HEK293 (cell line): ENCODE results near the gene ZNF519.

Experiments used
- CTCF ChIA-PET: fragments of 350-600 bp; formaldehyde crosslinking; extraction: SDS; loops from one replicate; lab custom pipeline; 2021; ENCODE audit warnings: antibody characterized with exemption; lab: Yijun Ruan, JAX
- POLR2A ChIA-PET: fragments of 300-600 bp; formaldehyde crosslinking; extraction: SDS; loops from one replicate; lab custom pipeline; 2020; ENCODE audit warnings: antibody characterized with exemption, inconsistent platforms; lab: Yijun Ruan, JAX
- H3K27ac ChIP-seq: fragments of 200-500 bp; sonication (Bioruptor generic); 2 replicates; pipeline ENCODE4 v1.5.1; 2014; ENCODE audit warnings: low read depth, low read length, control low read depth, inconsistent platforms; ENCODE audit errors: extremely low read depth
- H3K36me3 ChIP-seq, 2 experiments: fragments of 200-500 bp in 1 of 2; sonication (Bioruptor generic) in 1 of 2; 1 replicate in 1 of 2; 2 replicates in 1 of 2; pipeline ENCODE4 v1.5.1; 2014 to 2017; ENCODE audit warnings: inconsistent platforms in 2 of 2, low read length in 2 of 2; ENCODE audit not compliant: control insufficient read depth in 2 of 2, insufficient read depth in 1 of 2
- H3K4me1 ChIP-seq: fragments of 200-500 bp; sonication (Bioruptor generic); 2 replicates; pipeline ENCODE4 v1.5.1; 2014; ENCODE audit warnings: mild to moderate bottlenecking, low read length, inconsistent platforms; ENCODE audit not compliant: control insufficient read depth, insufficient read depth
- H3K4me3 ChIP-seq: 2 replicates; pipeline ENCODE4 v1.5.1; 2011; ENCODE audit warnings: low read depth, mild to moderate bottlenecking, control low read depth, low read length, moderate library complexity
- H3K9me3 ChIP-seq: fragments of 200-500 bp; sonication (Bioruptor generic); 2 replicates; pipeline ENCODE4 v1.5.1; 2014; ENCODE audit warnings: low read depth, low read length, inconsistent platforms; ENCODE audit not compliant: control insufficient read depth, insufficient read depth
- SP7 ChIP-seq: fragments of 450-650 bp; formaldehyde crosslinking; IDR thresholded peaks from 2 replicates; pipeline ENCODE4 v1.5.1; 2016; ENCODE audit warnings: missing biosample characterization, missing genetic modification characterization
- ZNF324 ChIP-seq: fragments of 450-650 bp; formaldehyde crosslinking; IDR thresholded peaks from 2 replicates; pipeline ENCODE4 v1.5.1; 2016; ENCODE audit warnings: missing biosample characterization, missing genetic modification characterization
- ZNF513 ChIP-seq: fragments of 450-650 bp; IDR thresholded peaks from 2 replicates; pipeline ENCODE4 v1.5.1; 2018; ENCODE audit warnings: missing biosample characterization, missing genetic modification characterization
- ZNF560 ChIP-seq: fragments of 450-650 bp; formaldehyde crosslinking; IDR thresholded peaks from 2 replicates; pipeline ENCODE4 v1.5.1; 2017; ENCODE audit warnings: missing biosample characterization, missing genetic modification characterization, borderline replicate concordance
- ZNF623 ChIP-seq: fragments of 450-650 bp; formaldehyde crosslinking; IDR thresholded peaks from 2 replicates; pipeline ENCODE4 v1.5.1; 2016; ENCODE audit warnings: missing biosample characterization, missing genetic modification characterization
- ZNF664 ChIP-seq: fragments of 450-650 bp; formaldehyde crosslinking; IDR thresholded peaks from 2 replicates; pipeline ENCODE4 v1.5.1; 2016; ENCODE audit warnings: missing biosample characterization, missing genetic modification characterization
- ZNF701 ChIP-seq: fragments of 450-650 bp; formaldehyde crosslinking; IDR thresholded peaks from 2 replicates; pipeline ENCODE4 v1.5.1; 2016; ENCODE audit warnings: missing biosample characterization, missing genetic modification characterization
- ZNF837 ChIP-seq: fragments of 450-650 bp; formaldehyde crosslinking; IDR thresholded peaks from 2 replicates; pipeline ENCODE4 v1.5.1; 2016; ENCODE audit warnings: missing biosample characterization, missing genetic modification characterization
- TF ChIP-seq, protein P1 (sequence below): fragments of 450-650 bp; formaldehyde crosslinking; IDR thresholded peaks from 2 replicates; pipeline ENCODE4 v1.5.1; 2017; ENCODE audit warnings: missing biosample characterization, missing genetic modification characterization
- TF ChIP-seq, protein P2 (sequence below): fragments of 450-650 bp; formaldehyde crosslinking; IDR thresholded peaks from 2 replicates; pipeline ENCODE4 v1.5.1; 2017; ENCODE audit warnings: missing biosample characterization, missing genetic modification characterization
- TF ChIP-seq, protein P3 (sequence below): fragments of 450-650 bp; IDR thresholded peaks from 2 replicates; pipeline ENCODE4 v1.5.1; 2018; ENCODE audit warnings: missing biosample characterization, mild to moderate bottlenecking, missing genetic modification characterization
- TF ChIP-seq, protein P4 (sequence below): fragments of 450-650 bp; formaldehyde crosslinking; IDR thresholded peaks from 2 replicates; pipeline ENCODE4 v1.5.1; 2016; ENCODE audit warnings: missing biosample characterization, missing genetic modification characterization

ZNF519 gene

GRCh38 chr18:14100503-14101286 is 31.5 kb downstream of the ZNF519 start (continued):
- TF ChIP-seq ZNF513 (tag by site-specific recombination), result no peak
- TF ChIP-seq, protein P1, sequence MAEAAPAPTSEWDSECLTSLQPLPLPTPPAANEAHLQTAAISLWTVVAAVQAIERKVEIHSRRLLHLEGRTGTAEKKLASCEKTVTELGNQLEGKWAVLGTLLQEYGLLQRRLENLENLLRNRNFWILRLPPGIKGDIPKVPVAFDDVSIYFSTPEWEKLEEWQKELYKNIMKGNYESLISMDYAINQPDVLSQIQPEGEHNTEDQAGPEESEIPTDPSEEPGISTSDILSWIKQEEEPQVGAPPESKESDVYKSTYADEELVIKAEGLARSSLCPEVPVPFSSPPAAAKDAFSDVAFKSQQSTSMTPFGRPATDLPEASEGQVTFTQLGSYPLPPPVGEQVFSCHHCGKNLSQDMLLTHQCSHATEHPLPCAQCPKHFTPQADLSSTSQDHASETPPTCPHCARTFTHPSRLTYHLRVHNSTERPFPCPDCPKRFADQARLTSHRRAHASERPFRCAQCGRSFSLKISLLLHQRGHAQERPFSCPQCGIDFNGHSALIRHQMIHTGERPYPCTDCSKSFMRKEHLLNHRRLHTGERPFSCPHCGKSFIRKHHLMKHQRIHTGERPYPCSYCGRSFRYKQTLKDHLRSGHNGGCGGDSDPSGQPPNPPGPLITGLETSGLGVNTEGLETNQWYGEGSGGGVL (tag by site-specific recombination), result no peak
- no peak for TF ChIP-seq ZNF324
- TF ChIP-seq ZNF560 (tag by site-specific recombination), result no peak

- ChIA-PET CTCF (no interaction called here), POLR2A (no interaction called here)
- Histone ChIP-seq H3K9me3 (no peaks in the 10 kb centered on the region; the same call in 1 of the 2 replicates), H3K27ac (no peak overlapping the region), H3K36me3 (peaks cover 4 to 21% of the 10 kb centered on the region in 2 experiments), H3K4me1 (no peaks in the 10 kb centered on the region), H3K4me3 (no peak overlapping the region)
- TF ChIP-seq ZNF623 (no peak), ZNF664 (no peak)
- TF ChIP-seq, protein P2, sequence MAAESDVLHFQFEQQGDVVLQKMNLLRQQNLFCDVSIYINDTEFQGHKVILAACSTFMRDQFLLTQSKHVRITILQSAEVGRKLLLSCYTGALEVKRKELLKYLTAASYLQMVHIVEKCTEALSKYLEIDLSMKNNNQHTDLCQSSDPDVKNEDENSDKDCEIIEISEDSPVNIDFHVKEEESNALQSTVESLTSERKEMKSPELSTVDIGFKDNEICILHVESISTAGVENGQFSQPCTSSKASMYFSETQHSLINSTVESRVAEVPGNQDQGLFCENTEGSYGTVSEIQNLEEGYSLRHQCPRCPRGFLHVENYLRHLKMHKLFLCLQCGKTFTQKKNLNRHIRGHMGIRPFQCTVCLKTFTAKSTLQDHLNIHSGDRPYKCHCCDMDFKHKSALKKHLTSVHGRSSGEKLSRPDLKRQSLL (tag by site-specific recombination), result no peak
- TF ChIP-seq, protein P3, sequence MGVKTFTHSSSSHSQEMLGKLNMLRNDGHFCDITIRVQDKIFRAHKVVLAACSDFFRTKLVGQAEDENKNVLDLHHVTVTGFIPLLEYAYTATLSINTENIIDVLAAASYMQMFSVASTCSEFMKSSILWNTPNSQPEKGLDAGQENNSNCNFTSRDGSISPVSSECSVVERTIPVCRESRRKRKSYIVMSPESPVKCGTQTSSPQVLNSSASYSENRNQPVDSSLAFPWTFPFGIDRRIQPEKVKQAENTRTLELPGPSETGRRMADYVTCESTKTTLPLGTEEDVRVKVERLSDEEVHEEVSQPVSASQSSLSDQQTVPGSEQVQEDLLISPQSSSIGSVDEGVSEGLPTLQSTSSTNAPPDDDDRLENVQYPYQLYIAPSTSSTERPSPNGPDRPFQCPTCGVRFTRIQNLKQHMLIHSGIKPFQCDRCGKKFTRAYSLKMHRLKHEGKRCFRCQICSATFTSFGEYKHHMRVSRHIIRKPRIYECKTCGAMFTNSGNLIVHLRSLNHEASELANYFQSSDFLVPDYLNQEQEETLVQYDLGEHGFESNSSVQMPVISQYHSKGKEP (tag by site-specific recombination), result no peak
These were observed 33.8 kb downstream of the ZNF519 start for GRCh38 chr18:14098428-14098827.

DNA sequence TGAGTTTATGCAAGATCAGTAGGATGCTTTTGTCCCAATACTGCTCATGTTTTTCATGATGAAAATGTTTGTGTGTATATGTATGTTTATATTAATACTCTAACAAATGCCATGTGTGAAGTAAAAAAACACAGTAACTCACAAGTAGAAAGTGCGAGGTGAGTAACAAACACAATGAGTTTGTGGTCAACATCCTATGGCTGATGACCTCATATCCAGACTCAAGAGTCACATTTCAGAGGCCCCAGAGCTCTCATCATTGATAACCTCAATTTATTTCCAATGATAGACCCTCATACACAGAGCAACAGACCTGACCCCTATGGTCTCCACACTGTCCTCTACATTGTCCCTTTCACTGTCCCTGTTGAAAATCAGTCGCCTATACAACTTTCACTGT is 34.5 kb downstream of the ZNF519 start:
- no peak overlapping the region for H3K4me3 ChIP-seq
- TF ChIP-seq, protein P4, sequence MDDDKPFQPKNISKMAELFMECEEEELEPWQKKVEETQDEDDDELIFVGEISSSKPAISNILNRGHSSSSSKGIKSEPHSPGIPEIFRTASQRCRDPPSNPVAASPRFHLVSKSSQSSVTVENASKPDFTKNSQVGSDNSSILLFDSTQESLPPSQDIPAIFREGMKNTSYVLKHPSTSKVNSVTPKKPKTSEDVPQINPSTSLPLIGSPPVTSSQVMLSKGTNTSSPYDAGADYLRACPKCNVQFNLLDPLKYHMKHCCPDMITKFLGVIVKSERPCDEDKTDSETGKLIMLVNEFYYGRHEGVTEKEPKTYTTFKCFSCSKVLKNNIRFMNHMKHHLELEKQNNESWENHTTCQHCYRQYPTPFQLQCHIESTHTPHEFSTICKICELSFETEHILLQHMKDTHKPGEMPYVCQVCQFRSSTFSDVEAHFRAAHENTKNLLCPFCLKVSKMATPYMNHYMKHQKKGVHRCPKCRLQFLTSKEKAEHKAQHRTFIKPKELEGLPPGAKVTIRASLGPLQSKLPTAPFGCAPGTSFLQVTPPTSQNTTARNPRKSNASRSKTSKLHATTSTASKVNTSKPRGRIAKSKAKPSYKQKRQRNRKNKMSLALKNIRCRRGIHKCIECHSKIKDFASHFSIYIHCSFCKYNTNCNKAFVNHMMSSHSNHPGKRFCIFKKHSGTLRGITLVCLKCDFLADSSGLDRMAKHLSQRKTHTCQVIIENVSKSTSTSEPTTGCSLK (tag by site-specific recombination), result no peak
- TF ChIP-seq ZNF837 (tag by site-specific recombination) (no peak), SP7 (tag by site-specific recombination) (no peak), ZNF701 (no peak)
- H3K4me1 ChIP-seq, result no peaks in the 10 kb centered on the region
- no peaks in the 10 kb centered on the region; the same call in 1 of the 2 replicates for H3K9me3 ChIP-seq
- H3K27ac ChIP-seq, result no peak overlapping the region
- POLR2A ChIA-PET, result no interaction called here
- H3K36me3 ChIP-seq, result peaks cover 4 to 21% of the 10 kb centered on the region in 2 experiments
- CTCF ChIA-PET, result interaction anchor here (0.6 kb wide), 1 partner anchor 894 kb away, joined by 3 read pairs; no protein-coding TSS in a partner anchor
